Stimulated activated CD4-positive, alpha-beta T cell treated with anti-CD3 and anti-CD28 coated beads, TNF-alpha, amount 100 ng/mL, for 4 hours (primary cell): ENCODE results near the gene SYNE1.
"Not testable (repeated sequence)": the region's sequence is repeated elsewhere in the genome, so short reads cannot be mapped to it uniquely, and the experiment has no call there.

Experiments
- DNase-seq, 3 experiments: peaks; one replicate each; pipeline ENCODE4 v3.0.0-alpha.2; 2020; ENCODE audit warnings: low read depth in 3 of 3

The SYNE1 gene

DNA sequence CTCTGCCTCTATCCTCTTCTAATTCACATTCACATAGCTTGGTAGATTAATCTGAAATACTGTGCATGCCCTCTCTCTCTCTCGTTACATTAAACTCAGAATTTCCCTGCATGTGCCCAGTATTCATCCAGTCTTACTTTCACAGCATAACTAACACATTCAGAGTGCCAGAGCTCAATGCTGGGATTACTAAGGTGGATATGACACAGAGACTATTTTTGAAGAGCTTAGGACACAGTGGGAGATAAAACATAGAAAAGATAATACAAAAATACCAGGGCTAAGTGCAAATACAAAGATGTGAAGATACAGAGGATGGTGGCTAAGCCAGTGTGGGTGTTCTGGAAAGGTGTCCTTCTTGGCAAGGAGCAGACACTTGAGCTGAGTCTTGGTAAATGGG, 6.3 kb downstream of the SYNE1 start:
- DNase-seq: no peak

DNA sequence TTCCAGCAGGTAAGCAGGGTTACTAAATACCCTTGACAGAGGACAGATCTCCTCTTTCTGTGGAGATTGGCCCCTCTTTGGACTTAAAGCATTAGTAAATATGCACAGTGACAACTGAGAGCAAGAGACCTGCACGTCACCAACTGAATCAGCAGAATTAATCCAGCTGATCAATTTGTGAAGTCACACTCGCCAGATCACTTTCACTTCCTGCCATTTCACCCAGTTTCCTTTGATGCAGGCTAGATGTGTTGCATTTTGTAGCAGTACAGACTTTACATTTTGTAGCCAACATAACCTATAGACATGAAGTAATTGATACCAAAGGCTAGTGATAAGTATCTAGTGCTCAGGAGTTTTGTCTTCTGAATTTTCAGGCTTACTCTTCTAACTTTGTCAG, 11.9 kb downstream of the SYNE1 start:
- no peak for DNase-seq

DNA sequence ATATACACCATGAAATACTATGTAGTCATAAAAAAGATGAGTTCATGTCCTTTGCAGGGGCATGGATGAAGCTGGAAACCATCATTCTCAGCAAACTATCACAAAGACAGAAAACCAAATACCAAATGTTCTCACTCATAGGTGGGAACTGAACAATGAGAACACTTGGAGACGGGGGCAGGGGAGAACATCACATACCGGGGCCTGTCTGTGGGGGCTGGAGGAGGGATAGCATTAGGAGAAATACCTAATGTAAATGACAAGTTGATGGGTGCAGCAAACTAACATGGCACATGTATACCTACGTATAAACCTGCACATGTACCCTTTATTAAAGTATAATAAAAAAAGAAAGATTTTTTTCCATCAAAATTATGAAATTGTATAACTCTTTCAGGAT, 22.4 kb downstream of the SYNE1 start:
- not testable (repeated sequence) for DNase-seq

DNA sequence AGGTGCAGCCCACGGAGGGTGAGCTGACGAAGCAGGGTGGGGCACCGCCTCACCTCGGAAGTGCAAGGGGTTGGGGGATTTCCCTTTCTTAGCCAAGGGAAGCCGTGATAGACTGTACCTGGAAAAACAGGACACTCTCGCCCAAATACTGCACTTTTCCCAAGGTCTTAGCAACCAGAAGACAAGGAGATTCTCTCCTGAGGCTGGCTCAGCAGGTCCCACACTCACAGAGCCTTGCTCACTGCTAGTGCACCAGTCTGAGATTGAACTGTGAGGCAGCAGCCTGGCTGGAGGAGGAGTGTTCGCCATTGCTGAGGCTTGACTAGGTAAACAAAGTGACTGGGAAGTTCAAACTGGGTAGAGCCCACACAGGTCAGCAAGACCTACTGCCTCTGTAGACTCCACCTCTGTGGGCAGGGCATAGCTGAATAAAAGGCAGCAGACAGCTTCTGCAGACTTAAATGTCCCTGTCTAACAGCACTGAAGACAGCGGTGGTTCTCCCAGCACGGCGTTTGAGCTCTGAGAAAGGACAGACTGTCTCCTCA, 28.0 kb downstream of the SYNE1 start:
- DNase-seq: no peak

DNA sequence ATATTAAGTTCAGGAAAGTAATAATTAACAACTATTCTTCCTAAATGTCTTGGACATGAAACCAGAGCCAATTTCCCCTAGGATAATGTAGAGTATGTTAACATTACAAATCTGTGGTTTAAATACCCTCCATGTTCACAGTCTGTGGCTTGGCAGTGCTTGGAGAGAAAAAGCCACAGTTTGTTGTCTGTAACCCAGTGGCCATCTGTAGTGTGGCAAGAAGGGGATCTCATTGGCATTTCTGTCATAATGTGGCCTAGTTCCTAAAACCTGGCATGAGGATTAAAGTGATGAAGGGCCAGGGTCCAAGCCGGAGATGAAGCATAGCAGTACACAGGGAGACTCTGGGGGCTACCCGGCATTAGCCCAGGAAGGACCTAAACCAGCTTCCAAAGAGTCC, 31.2 kb downstream of the SYNE1 start:
- DNase-seq: no peak

DNA sequence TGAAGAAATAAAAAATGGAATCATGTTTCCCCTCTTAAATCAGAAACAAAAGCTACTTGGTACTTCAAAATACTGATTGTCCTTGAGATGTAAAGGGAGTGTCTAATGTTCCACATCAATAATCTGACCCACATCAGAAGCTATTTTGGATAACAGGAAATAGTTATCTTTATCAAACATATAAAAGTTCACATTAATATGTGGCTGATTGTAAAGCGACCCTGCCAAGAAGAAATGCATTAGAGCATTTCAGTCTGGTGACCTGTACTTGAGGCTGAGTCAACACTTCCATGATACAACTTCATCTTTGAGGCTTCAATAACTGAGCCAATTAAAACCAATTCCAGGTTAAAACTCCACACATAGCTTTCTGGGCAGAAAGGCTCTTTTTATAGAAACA, 31.8 kb downstream of the SYNE1 start:
- no peak for DNase-seq

DNA sequence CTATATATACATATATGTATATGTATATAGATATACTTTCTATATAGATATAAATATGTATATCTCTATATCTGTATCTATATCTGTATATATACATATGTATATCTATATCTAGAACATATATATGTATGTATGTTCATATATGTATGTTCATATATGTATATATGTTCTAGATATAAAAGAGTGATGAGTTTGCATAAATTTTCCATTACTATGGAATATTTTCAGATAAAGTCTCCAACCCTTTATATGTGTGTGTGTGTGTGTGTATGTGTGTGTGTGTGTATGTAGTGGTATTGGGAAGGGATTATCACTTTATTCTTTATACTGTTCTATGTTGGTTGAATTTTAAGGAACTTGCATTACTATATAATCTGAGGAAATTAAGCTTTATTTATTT, 33.3 kb downstream of the SYNE1 start:
- DNase-seq: no peak

DNA sequence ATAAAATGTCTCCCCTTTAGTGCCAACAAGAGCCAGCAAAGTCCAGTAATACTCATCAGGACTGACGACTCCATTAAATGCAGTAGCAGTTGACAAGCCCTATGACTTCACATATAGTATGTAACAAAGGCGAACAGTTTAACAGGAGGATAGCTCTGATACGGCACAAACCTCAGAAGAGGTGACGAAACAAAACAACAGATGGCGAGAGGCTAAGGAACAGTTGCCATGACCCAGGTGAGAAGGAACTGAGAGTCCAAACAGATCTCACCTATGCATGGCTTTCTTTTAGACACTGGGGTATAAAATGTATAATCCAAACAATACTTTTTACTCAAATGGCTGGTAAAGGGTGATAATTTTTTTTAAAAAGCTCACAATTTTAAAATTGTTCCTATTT, 37.1 kb downstream of the SYNE1 start:
- DNase-seq: no peak

DNA sequence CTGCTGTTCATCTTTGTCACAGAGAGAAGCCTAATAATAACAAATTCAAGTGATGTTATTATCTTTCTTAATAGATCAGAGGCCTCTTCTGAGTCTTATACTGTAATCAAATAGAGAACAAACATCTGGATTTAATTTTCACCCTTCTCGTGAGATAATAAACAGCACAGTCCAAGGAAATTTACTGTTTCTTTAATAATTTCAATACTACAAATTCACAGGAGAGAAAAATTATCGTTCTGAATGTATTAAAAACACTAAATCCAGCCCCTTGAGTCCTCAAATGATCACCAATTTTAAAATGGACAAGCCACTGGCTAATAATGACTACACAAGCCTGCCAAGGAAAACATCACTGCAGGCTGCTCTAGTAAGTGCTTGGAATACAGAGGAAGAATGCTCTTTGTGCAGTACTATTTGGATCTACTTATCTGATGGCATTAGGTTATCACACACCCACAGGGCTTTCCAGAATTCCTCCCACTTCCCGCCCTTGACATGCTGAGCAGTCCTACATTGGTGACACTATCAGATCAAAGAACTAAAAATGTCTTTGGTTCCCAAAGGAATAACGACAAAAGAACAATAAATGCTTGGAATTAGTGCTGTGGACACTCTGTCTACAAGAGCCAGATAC, 38.1 kb downstream of the SYNE1 start:
- DNase-seq: no peak

DNA sequence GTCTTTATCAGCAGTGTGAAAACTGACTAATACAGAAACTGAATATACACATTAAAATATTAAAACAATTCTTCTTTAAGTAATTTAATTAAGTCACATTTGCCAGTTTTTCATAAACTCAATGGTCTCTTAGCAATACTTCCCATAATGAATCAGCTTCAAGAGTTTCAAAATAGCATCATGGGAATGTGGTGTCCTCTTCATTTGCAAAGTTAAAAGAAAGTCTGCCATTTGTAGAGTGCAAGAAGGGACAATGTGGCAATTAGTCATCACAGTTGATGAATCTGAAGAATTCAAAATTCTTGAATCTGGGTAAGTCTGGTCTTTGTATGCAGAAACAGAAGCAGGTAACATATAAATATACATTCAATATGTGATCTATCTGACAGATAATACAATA, 38.7 kb downstream of the SYNE1 start:
- no peak for DNase-seq

DNA sequence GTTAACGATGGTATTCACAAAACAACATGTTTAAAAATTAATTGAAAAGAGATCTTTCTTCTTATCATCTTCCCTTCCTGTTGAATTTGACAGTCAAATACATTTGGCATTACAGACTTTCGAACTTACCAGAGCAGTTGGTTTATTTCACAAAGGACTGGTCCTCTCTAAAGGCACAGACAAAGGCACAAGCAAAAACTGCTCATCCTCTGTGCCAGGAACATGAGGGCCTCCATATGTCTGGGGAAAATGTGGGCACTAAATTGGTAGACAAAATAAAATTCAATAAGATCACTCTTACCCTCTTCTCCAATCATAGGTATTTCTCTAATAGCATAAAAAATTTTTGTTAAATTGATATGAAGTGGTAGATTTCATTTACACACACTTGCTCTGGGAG, 40.4 kb downstream of the SYNE1 start:
- no peak for DNase-seq

DNA sequence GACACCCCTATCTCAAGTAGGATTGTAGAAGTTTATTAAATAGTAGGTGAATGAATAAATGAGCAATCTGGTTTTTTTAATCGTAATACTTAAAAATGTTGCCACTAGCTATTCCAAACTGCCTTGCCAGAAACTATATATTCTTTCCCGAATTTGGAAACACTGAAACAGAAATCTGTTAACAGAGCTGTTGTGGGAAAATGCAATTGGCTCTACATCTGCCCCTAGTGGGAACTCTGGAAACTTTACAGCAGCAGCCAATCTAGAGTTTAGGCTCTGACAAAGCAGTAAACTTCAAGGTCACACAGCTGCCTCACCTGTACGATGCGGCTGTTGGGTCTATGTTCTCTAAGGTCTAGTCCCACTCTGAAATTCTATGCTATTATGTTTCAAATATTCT, 41.7 kb downstream of the SYNE1 start:
- no peak for DNase-seq

DNA sequence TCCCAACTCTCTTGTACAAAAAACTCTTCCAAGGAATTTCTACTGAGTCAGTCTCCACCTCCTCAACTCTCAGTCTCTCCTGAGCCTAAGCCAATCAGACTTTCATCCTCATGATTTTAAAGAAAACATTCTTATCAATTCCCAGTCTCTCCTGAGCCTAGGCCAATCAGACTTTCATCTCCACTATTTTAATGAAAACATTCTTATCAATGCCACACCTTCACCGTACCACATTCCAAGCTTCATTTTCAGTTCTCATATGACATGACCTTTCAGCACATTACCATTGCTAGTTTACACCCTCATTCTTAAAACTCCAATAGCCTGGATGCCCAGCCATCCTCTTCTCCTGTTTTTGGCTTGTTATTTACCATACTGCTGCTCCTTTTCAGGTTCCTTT, 42.5 kb downstream of the SYNE1 start:
- no peak for DNase-seq

DNA sequence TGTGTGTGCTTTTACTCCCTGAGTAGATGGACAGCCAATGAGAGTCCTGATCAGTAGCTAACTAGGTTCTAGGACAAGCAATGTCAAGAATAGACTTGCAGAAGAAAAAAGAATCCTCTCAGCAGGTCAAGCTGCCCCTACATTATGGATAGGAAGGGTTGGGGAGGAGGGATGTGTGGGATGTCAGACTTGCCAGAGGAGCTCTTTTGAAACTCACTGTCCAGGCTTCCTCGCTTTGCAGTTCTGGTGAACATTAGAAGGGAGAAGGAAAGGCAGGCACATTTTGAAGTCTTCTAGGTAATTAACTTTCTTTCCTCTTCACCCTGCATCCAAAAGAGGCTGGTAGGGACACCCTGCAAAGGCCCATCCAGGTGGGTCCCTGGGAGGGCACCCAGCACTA, 48.7 kb downstream of the SYNE1 start:
- DNase-seq: no peak

DNA sequence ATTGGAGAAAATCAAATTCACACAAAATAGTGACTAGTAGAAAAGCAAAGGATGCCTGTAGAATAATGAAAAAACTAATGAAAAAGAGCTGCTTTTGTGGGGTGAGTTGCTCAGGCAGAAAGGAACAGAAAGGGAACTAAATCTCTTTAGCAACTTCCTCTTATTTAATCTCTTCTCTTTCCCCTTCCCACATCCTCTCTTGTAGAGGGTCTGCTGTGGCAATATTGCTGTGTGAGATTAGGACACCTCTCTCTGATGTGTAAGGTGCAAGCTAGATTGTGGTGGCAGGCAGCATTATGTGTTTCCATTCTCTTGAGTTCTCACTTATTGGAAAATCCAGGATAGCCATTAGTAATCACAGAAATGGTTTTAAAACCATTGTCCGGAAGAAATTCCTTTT, 49.7 kb downstream of the SYNE1 start:
- no peak for DNase-seq

DNA sequence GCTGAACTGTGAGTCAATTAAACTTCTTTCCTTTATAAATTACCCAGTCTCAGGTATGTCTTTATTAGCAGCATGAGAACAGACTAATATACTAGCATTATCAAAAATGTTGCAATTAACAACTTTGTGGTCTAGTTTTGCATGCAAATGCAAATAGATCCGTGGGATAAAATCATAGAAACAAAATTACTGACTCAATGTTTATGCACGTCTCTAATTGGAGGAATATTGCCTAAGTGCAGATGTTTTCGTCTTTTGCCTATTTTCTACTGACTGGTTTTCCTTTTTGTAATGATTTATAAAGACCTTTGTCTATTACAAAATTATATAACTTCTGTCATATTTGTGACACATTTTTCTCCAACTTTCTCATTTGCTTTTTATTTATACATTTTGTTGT, 51.9 kb downstream of the SYNE1 start:
- no peak for DNase-seq

DNA sequence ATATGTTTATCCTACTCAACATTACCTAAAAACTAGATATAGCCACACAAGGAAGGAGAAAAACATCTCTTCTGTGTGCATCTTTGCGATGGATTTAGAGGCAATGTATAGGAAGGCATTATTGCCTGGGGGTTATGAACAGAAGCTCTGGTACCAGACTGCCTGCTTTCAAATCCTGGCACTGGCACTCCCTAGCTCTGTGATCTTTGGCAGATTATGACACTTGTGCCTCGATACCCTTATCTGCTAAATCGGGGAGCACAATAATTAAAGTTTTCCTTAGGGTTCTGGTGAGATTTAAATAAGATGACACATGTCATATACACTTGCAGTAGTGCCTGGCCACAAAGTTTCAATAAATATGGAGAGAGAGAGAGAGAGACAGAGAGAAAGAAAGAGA, 53.3 kb downstream of the SYNE1 start:
- no peak for DNase-seq

DNA sequence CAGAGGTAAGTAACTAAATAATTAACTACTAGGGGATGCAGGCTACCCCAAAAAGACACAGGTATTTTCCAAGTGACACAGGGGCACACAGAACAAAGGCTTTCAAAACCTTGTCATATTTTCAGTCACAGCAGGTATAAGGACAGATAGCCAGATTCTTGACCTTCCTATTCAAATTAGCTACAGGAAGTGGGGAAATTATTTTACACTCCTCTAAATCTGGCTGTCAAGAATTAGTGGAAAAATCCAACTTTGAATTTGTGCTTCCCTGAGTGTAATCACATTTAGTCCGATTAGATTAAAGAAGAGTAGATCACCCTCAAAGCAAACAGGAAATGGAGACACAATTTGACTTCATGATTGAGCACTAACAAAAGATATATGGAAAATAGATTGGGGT, 60.6 kb downstream of the SYNE1 start:
- no peak for DNase-seq

DNA sequence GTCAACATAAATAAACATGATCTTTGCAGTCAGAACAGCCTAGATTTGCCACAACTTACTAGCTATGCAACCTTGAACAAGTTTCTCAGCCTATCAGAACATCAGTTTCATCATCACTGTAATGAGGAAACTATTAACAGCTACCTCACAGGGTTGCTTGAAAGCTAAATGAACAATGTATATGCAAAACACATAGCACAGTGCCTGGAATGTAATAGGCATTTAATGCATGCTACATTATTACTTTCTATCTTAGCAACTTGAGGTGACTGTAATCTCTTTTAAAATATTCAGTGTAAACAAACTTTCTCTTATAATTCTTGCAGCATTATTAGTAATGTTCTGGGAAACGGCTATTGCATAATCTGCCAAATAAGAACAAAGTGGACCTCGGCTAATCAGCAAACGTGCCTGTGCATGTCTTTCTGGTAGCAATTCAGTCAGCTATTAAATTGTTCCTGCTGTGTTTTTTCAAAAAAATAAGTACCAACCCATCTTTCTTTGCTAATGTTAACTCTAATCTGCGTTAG, 61.5 kb downstream of the SYNE1 start:
- DNase-seq: no peak

DNA sequence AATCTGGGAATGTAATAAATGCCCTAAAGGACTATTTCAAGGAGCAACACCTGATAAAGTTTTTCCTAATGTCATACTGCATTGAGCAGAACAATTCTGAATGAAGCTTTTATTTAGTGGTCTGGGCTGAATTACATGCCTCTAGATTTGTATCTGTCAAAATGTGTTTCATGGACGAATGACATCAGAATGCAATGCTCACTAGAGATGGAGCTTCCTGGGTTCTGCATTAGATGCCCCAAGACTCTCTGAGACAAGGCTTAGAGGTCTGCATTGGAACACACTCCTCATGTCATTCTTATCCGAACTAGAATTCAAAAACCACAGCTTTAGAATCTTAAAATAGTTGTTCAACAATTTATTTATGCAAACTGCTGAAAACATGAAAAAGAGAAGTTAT, 62.0 kb downstream of the SYNE1 start:
- DNase-seq: no peak

DNA sequence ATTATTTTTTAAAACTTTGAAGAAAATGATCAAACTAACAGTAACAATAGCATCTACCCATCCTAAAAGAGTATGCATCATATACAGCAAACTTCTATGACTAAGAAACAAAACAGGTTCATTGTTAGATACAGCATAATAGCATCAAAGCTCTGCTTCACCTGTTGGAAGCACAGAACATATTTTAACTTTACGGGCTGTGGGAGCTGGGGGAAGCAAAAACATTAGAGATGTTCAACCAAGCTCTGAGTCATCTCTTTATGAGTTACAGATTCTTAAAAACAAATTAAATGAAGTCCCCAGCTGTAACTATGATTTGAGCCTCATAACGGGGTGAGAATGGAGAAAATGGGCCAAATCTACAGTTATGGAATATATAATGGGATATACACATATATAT, 63.4 kb downstream of the SYNE1 start:
- DNase-seq: no peak

DNA sequence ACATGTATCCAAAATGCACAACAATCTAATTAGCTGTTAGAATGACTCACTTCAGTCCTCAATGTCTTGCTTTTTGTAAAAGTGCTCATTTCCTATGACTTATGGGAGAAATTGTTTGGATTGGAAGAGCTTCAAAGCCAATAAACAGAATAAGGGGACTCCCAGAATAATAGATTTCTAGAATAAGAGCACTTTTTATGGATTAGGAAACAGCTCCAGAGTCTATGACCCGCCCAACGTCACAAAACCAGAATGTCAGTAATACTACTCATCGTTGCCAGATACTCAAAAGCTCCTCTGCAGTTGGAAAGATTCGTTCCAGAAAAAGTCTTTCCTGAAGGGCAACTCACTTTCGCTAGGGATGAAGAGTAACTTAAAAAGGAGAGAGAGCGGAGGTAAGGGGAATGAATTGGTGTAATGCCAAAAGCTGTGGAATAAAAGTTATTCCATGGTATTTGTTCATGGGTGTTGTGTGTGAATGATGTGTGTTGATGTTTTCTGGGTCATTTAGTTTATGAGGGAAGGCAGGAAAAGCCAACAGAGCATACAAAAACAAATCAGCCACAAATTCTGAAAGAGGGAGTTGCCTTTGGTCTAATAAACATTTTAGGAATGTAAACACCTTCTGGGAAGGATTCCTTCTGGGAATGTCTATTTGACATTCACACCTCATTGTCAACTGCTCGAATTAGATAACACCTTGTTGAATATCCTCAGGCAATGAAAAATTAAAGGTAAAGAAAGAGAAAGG, 64.6 kb downstream of the SYNE1 start:
- no peak for DNase-seq

DNA sequence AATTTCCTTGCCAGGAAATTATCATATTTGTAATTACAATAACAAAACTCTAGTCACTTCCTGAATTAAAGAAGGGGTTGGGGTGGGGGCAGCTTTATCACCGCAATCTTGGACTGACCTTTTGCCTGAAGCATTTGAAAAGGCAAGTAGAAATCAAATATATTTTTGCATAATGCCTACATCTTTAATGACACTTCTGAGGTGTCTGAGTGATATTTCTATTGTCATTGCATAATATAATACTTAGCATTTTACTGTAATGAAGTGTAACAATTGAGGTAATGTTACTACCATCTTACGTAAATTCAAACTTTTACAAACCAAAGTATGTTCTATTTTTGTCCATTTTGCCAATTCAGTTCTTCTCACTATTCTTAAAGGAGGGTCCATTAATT, 65.2 kb downstream of the SYNE1 start:
- no peak for DNase-seq
